HEK293T (cell line): ENCODE data around the gene B4GALNT1.

ENCODE experiments used
- CTCF ChIA-PET: fragments of 350-600 bp; formaldehyde crosslinking; extraction: SDS; loops from one replicate; lab custom pipeline; 2021; ENCODE audit warnings: antibody characterized with exemption, inconsistent platforms; lab: Yijun Ruan, JAX
- POLR2A ChIA-PET: fragments of 350-600 bp; formaldehyde crosslinking; extraction: SDS; loops from one replicate; lab custom pipeline; 2020; ENCODE audit warnings: antibody characterized with exemption, inconsistent platforms; lab: Yijun Ruan, JAX
- DNase-seq: peaks from one replicate; pipeline ENCODE4 v3.0.0; 2012; ENCODE audit warnings: mixed read lengths; ENCODE audit errors: extremely low spot score
- ARNT ChIP-seq: fragments of 450-650 bp; IDR thresholded peaks from 2 replicates; pipeline ENCODE4 v1.6.1; 2017; ENCODE audit warnings: mild to moderate bottlenecking
- BHLHE40 ChIP-seq: fragments of 450-650 bp; IDR thresholded peaks from 2 replicates; pipeline ENCODE4 v1.6.1; 2016; ENCODE audit warnings: mild to moderate bottlenecking, moderate library complexity, borderline replicate concordance
- CTBP1 ChIP-seq: fragments of 450-650 bp; IDR thresholded peaks from 2 replicates; pipeline ENCODE4 v1.6.1; 2016; ENCODE audit warnings: borderline replicate concordance
- ELF4 ChIP-seq: fragments of 450-650 bp; IDR thresholded peaks from 2 replicates; pipeline ENCODE4 v1.6.1; 2017; ENCODE audit warnings: antibody characterized with exemption
- FOXA1 ChIP-seq: fragments of 450-650 bp; IDR thresholded peaks from 2 replicates; pipeline ENCODE4 v1.6.1; 2016; ENCODE audit warnings: mild to moderate bottlenecking
- FOXK2 ChIP-seq: fragments of 450-650 bp; IDR thresholded peaks from 2 replicates; pipeline ENCODE4 v1.6.1; 2016; ENCODE audit warnings: mild to moderate bottlenecking
- FOXM1 ChIP-seq: fragments of 450-650 bp; IDR thresholded peaks from 2 replicates; pipeline ENCODE4 v1.6.1; 2017; ENCODE audit warnings: mild to moderate bottlenecking, borderline replicate concordance
- HDGF ChIP-seq: fragments of 450-650 bp; IDR thresholded peaks from 2 replicates; pipeline ENCODE4 v1.6.1; 2017; ENCODE audit warnings: antibody characterized with exemption, borderline replicate concordance
- L3MBTL2 ChIP-seq: fragments of 450-650 bp; conservative IDR thresholded peaks from 2 replicates; pipeline ENCODE4 v1.6.1; 2016; ENCODE audit warnings: mild to moderate bottlenecking
- LEF1 ChIP-seq: fragments of 450-650 bp; IDR thresholded peaks from 2 replicates; pipeline ENCODE4 v1.6.1; 2017; ENCODE audit warnings: mild to moderate bottlenecking, borderline replicate concordance
- NFRKB ChIP-seq: fragments of 450-650 bp; IDR thresholded peaks from 2 replicates; pipeline ENCODE4 v1.6.1; 2016; ENCODE audit warnings: mild to moderate bottlenecking, moderate library complexity
- SP1 ChIP-seq: fragments of 450-650 bp; IDR thresholded peaks from 2 replicates; pipeline ENCODE4 v1.6.1; 2017
- SUZ12 ChIP-seq: fragments of 450-650 bp; IDR thresholded peaks from 2 replicates; pipeline ENCODE4 v1.6.1; 2016; ENCODE audit warnings: mild to moderate bottlenecking
- TARDBP ChIP-seq: fragments of 450-650 bp; IDR thresholded peaks from 2 replicates; pipeline ENCODE4 v1.6.1; 2016
- ZNF384 ChIP-seq: fragments of 450-650 bp; IDR thresholded peaks from 2 replicates; pipeline ENCODE4 v1.6.1; 2016
- TF ChIP-seq, protein P1 (sequence below): fragments of 450-650 bp; IDR thresholded peaks from 2 replicates; pipeline ENCODE4 v1.6.1; 2016

B4GALNT1 gene

DNA sequence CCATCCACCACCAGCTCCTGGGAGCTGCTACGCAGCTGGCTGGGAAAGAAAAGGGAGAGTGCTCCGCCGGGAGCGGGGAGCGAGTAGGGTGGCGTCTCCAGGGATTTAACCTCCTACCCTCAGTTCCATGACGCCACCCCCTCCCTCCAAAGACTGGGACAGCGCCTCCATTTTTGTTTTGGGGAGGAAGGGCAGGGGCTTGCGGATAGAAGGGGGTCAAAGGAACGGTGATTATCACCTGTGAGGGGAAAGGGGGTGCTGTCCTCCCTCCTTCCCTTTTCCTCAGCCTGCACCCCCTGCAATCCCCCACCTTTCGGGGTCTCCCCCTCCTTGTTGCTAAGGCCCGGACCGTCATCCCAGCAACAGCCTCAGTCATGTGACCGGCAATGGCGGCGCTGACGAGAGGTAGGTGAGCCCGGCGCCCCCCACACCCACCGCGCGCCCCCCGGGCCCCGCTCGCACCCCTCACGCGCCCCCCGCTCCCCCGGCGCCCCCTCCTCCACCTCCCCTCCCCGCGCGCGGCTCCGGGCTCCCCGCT lies 28.5 kb downstream of the B4GALNT1 start, which contains the start of gene DTX3:
Gene DTX3 (plus strand): TSS at position 371 of the 538 bp plus-strand sequence. CDS start 1,694 bp downstream, outside the sequence.
- no peak for TF ChIP-seq CTBP1
- no peak for TF ChIP-seq ARNT
- no peak for TF ChIP-seq NFRKB
- no peak for TF ChIP-seq SP1
- TF ChIP-seq TARDBP: no peak
- TF ChIP-seq BHLHE40: no peak
- TF ChIP-seq FOXA1: no peak
- no peak for TF ChIP-seq ELF4
- no peak for TF ChIP-seq FOXK2
- no peak for TF ChIP-seq FOXM1
- no peak for TF ChIP-seq L3MBTL2
- ChIA-PET CTCF (no interaction called here), POLR2A (interaction anchor here (0.8 kb wide), 1 partner anchor 18 kb away, joined by 3 read pairs; no protein-coding TSS in a partner anchor)
- no peak for DNase-seq

DNA sequence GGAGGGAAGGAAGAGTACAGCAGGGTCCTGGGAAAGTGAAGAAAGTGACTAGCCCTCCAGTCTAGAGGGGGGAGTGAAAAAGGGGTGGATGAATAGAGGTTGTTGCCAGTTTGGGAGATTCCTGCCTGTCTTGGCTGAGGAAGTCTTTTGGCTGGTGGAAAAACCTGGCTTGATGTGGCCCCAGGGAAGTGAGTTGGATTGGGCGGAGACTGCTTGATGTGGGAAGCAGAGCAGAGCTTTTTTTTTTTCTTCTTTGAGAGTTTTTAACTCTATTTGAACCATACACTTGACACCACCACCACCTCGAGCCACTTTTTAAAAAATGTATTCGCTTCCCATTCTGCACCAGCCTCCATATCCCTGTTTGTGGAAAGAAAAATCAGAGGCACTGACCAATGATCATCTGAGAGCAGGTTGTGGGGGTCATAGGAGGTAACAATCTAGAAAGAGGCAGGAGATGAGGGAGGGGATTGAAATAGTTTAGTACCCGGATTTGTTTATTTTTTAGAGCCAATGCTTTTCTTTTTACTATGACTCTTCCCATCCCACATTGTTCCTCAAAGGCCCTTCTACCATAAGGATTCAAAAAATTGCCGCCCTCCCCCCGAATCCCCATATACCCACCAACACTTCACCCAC lies 29.1 kb downstream of the B4GALNT1 start:
- no peak for DNase-seq
- POLR2A ChIA-PET: interaction anchor here (0.8 kb wide), 1 partner anchor 19 kb away, joined by 3 read pairs; no protein-coding TSS in a partner anchor
- TF ChIP-seq TARDBP (no peak), ELF4 (no peak), CTBP1 (no peak), ZNF384 (no peak), ARNT (no peak), L3MBTL2 (no peak), FOXA1 (no peak), SUZ12 (no peak), FOXK2 (no peak), SP1 (no peak), LEF1 (no peak), HDGF (no peak), NFRKB (no peak), BHLHE40 (no peak), FOXM1 (no peak)
- TF ChIP-seq, protein P1, sequence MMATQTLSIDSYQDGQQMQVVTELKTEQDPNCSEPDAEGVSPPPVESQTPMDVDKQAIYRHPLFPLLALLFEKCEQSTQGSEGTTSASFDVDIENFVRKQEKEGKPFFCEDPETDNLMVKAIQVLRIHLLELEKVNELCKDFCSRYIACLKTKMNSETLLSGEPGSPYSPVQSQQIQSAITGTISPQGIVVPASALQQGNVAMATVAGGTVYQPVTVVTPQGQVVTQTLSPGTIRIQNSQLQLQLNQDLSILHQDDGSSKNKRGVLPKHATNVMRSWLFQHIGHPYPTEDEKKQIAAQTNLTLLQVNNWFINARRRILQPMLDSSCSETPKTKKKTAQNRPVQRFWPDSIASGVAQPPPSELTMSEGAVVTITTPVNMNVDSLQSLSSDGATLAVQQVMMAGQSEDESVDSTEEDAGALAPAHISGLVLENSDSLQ: no peak
- CTCF ChIA-PET: no interaction called here

DNA sequence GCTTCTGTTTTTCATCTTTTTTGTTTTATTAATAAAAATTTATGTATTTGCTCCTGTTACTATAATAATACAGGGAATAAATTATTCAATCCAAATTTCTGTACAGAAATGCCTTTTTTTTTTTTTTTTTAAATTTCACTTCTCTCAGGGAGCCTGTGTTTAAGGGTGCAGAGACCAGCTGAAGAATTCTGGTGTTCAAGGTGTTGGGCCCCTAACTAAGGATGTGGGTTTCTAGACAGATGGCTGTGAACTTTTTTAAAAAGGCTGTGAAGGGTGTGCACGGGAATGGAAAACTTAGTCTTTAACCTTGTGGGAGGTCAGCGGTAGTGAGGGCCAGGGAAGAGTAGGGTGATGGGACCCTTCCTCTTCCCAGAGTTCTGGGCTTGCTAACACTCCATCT lies 29.7 kb downstream of the B4GALNT1 start:
- no peak for TF ChIP-seq BHLHE40
- no peak for TF ChIP-seq FOXA1
- no peak for TF ChIP-seq ARNT
- no peak for TF ChIP-seq ELF4
- DNase-seq: no peak
- CTCF ChIA-PET: no interaction called here
- POLR2A ChIA-PET: no interaction called here

DNA sequence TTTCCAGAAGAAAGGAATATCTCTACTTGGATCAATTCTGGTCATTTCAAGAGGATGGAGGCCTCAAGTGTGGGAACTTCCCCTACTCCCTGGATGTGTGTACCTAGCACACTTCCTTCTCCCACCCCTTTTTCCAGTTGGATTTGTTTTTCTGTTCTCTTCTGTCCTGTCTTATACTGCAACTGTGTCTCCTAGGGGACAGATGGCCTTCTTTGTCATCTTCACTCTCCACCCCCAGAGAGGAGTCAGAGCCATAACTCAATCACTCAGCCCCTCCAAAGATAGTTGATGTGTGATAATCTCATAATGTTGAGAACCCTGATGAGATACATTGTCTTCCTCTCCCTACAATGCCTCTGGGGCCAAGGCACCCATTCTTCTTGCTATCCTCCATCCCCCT lies 30.5 kb downstream of the B4GALNT1 start:
- ChIA-PET CTCF (no interaction called here), POLR2A (interaction anchor here (0.6 kb wide), 1 partner anchor 9 kb away, joined by 3 read pairs; the partner anchor contains the start of gene ARHGEF25)
- no peak for DNase-seq
- TF ChIP-seq FOXK2 (no peak), FOXA1 (no peak), SUZ12 (no peak), BHLHE40 (no peak), CTBP1 (no peak), ARNT (no peak), LEF1 (no peak), HDGF (no peak), NFRKB (no peak), L3MBTL2 (no peak), ZNF384 (no peak), SP1 (no peak), TARDBP (no peak), ELF4 (no peak), FOXM1 (no peak)
- TF ChIP-seq, protein P1: no peak

GRCh38 chr12:57600395-57600794 lies 32.6 kb downstream of the B4GALNT1 start:
- no peak for DNase-seq
- no peak for TF ChIP-seq CTBP1
- TF ChIP-seq BHLHE40: no peak
- no peak for TF ChIP-seq LEF1
- TF ChIP-seq ELF4: no peak
- no peak for TF ChIP-seq FOXK2
- no peak for TF ChIP-seq NFRKB
- no peak for TF ChIP-seq SP1
- no peak for TF ChIP-seq SUZ12
- TF ChIP-seq TARDBP: no peak
- no peak for TF ChIP-seq FOXM1
- TF ChIP-seq, protein P1: no peak
- TF ChIP-seq HDGF: no peak
- no peak for TF ChIP-seq FOXA1
- TF ChIP-seq ZNF384: no peak
- TF ChIP-seq L3MBTL2: no peak
- no peak for TF ChIP-seq ARNT
- ChIA-PET CTCF (interaction anchor here (1.0 to 2.0 kb wide), 2 partner anchors 17 to 22 kb away, joined by 3 to 10 read pairs; no protein-coding TSS in a partner anchor), POLR2A (interaction anchor here (1.3 to 2.0 kb wide), 2 partner anchors 9 to 11 kb away, joined by 4 to 12 read pairs; partner anchors contain the start of genes ARHGEF25 and PIP4K2C)
